Posterior cingulate gyrus (tissue), 11 donors: ENCODE measurements around the gene NDUFB4.
A peak's percentile ranks its signal among the peaks of the same experiment; 100 is the strongest.
"Not testable (repeated sequence)": the region's sequence is repeated elsewhere in the genome, so short reads cannot be mapped to it uniquely, and the experiment has no call there.

ENCODE experiments used
- DNase-seq, 10 donors: peaks; one replicate each; pipeline versions ENCODE4 v3.0.0 to v3.0.0-alpha.2; 2020 to 2021; ENCODE audit warnings: mixed read lengths in 3 of 10
- intact Hi-C: fragments of 100-400 bp; cut with DNase I; formaldehyde crosslinking; loops from one replicate; pipeline ENCODE4 v1.15.1; 2023

The NDUFB4 gene

GRCh38 chr3:120634539-120634938, 38.4 kb downstream of the NDUFB4 start:
- intact Hi-C loops, result no loop called here
- DNase-seq, result no peak

DNA sequence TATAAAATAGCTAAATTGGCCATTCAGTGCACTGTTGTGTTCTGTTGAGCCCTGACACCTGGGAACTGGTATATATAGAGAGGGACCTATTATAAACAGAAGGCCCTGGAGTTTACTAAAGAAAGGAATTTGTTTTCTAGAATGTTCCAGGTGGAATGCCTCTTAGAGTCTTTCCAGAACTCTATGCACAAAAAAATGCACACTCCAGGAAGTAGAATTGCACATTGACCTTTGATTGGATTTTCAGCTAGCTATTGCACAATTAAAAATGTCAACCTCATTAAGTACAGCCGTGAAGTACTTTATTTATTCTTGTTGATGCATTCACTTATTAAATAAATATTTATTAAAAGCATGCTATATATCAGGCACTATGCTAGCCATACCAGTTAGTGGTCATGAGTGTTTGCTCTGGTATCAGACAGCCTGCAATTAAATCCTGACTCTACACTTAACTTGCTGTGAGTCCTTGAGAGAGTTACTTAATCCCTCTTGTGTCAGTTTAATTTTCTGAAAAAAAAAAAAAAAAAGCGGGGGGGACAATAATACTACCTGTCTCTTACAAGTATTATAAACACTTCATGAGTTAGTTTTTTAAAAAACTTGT, 40.8 kb downstream of the NDUFB4 start:
- intact Hi-C loops, result no loop called here
- DNase-seq, result no peak

DNA sequence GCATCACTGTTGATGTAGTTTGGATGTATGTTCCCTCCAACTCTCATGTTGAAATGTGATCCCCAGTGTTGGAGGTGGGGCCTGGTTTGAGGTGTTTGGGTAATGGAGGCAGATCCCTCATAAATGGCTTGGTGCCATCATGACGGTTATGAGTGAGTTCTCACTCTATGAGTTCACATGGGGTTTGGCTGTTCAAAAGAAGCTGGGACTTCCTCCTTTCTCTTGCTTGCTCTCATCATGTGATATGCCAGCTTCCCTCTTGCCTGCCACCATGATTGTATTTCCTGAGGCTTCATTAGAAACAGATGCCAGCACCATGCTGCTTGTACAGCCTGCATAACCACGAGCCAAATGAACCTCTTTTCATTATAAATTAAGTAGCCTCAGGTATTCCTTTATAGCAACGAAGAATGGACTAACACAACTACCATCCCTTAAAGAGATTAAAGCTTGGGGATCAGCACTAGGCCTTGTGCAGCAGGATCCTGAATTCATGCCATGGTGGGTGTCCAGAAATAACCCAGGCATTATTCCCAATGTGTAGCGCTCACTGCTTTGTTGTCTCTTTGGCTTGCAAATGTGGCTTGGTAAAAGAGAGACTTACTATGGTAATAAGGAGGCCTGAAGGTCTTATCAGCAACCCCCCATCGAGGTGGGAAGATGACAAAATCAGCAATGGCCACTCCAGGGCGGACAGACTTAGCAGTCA, 41.9 kb downstream of the NDUFB4 start:
- no peak for DNase-seq
- intact Hi-C loops, result no loop called here

DNA sequence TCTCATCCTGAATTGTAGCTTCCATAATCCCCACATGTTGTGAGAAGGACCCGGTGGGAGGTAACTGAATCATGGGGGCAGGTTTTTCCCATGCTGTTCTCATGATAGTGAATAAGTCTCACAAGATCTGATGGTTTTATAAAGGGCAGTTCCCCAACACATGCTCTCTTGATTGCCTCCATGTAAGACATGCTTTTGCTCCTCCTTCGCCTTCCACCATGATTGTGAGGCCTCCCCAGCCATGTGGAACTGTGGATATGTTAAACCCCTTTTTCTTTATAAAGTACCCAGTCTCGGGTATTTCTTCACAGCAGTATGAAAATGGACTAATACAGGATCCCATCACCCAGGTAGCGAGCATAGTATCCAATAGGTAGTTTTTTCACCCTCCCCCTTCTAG, 42.7 kb downstream of the NDUFB4 start:
- intact Hi-C loops, DNase-seq: not testable (repeated sequence)

GRCh38 chr3:120640231-120640630, 44.1 kb downstream of the NDUFB4 start:
- intact Hi-C loops, result no loop called here
- DNase-seq, result no peak

- intact Hi-C loops, result no loop called here
- DNase-seq, result no peak
Measured at GRCh38 chr3:120641696-120642246, 45.6 kb downstream of the NDUFB4 start.

GRCh38 chr3:120642368-120642948, 46.3 kb downstream of the NDUFB4 start:
- intact Hi-C loops, result no loop called here
- DNase-seq, result no peak

GRCh38 chr3:120645083-120645845, 49.1 kb downstream of the NDUFB4 start:
- DNase-seq, result peak in 8 of 10 donors; percentile 34 to 91 (median 61)
- intact Hi-C loops, result no loop called here

GRCh38 chr3:120646771-120647432, 50.8 kb downstream of the NDUFB4 start:
- intact Hi-C loops, result no loop called here

GRCh38 chr3:120648290-120648689, 52.2 kb downstream of the NDUFB4 start:
- intact Hi-C loops, result no loop called here
- DNase-seq, result no peak

More at GRCh38 chr3:120646771-120647432, 50.8 kb downstream of the NDUFB4 start:
- peak in 4 of 10 donors; percentile 15 to 81 (median 42) for DNase-seq

- DNase-seq, result no peak
- intact Hi-C loops, result no loop called here
Measured at GRCh38 chr3:120649830-120650233, 53.7 kb downstream of the NDUFB4 start.

DNA sequence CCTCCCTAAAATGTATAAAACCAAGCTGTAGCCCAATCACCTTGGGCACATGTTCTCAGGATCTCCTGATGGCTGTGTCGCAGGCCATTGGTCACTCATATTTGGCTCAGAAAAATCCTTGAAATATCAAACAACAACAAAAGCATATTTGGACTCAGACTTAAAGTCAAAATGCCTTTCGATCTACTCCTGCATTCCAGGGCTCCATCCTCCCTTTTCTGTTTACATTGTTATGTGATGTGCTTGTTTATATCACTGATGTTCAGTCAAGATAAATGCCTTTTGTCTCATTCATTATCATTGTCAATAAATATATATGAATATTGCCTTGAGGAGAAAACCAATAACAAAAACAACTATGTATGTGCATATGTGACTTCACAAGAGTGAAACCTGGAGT, 54.2 kb downstream of the NDUFB4 start:
- no peak for DNase-seq
- intact Hi-C loops, result no loop called here
